GM18502 (cell line): ENCODE data around the gene SLC38A11.
"Not testable (repeated sequence)": the region's sequence is repeated elsewhere in the genome, so short reads cannot be mapped to it uniquely, and the experiment has no call there.

ENCODE experiments used
- ATAC-seq: cut with Tn5 transposase; IDR thresholded peaks from one replicate; pipeline ENCODE4 v1.9.1; 2021; ENCODE audit warnings: mild to moderate bottlenecking; ENCODE audit not compliant: unreplicated experiment, poor library complexity

SLC38A11 gene, protein sequence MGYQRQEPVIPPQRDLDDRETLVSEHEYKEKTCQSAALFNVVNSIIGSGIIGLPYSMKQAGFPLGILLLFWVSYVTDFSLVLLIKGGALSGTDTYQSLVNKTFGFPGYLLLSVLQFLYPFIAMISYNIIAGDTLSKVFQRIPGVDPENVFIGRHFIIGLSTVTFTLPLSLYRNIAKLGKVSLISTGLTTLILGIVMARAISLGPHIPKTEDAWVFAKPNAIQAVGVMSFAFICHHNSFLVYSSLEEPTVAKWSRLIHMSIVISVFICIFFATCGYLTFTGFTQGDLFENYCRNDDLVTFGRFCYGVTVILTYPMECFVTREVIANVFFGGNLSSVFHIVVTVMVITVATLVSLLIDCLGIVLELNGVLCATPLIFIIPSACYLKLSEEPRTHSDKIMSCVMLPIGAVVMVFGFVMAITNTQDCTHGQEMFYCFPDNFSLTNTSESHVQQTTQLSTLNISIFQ

DNA sequence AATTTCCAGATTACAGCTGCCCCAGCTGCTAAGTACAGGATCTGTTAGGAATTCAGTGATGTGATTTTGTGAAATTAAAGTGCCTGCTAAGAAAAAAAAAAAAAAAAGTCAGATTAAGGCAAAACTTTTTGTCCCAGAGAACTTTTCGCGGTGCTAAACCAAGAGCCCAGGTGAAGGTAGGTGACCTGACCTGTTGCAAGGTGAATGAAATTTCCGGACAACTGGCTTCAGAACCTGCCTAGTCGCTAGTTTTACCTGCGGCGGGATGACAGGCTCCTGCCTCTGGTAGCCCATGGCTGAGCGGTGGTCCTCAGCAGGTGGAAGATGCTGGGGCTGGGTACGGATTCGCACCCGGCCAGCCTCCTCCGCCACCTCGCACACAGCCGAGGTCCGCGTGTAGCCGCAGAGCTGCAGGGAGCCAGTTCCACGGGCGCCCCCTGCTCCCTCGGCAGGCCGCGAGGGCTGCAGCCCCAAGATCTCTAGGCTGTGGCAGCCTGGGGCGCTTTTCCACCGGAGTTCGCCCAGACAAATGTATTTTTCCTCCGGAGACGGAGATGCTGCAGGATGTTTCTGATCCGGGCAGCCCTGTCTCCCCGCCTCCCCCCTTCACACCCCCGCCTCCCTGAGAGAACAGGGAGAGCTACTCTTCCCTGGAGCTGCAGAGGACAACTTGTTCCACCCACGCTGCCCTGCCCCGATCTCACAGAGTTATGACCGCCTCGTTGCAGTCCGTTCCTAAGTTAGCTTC, at the start of gene SLC38A11:
Gene SLC38A11, minus strand, starts transcription at position 572 of the 748 bp plus-strand sequence. Its CDS starts 278 bp downstream, at position 294.
- no peak for ATAC-seq

GRCh38 chr2:165003443-165004130, 48.3 kb upstream of the SLC38A11 start:
- no peak for ATAC-seq

DNA sequence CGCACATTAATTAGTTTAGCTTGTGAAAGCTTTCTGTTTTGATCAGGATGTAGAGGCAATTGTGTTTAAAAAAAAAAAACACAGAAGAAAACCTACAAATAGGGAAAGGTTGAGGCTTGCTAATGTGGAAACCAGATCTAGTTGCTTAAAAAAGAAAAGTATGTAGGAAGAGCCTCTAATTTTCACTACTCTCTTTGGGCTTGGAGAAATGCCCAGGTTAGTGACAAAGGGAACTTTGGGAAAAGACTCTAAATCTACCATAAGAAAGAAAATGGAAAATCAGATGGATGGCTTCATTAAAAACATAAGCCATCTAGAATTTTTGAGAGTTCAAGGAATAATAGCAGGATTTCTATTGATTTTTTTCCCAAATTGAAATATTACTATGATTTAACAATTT, 47.3 kb upstream of the SLC38A11 start:
- ATAC-seq = no peak

GRCh38 chr2:164994664-164995299, 39.5 kb upstream of the SLC38A11 start:
- not testable (repeated sequence) for ATAC-seq

- ATAC-seq = no peak
Observed at GRCh38 chr2:164993287-164994016, 38.1 kb upstream of the SLC38A11 start.

- ATAC-seq = peak; percentile 76
Observed at GRCh38 chr2:164992818-164993217, 37.5 kb upstream of the SLC38A11 start.

- peak; percentile 27 for ATAC-seq
Observed at GRCh38 chr2:164992093-164992454, 36.7 kb upstream of the SLC38A11 start.

- peak; percentile 78 for ATAC-seq
Observed at GRCh38 chr2:164991361-164992092, 36.2 kb upstream of the SLC38A11 start.

GRCh38 chr2:164990953-164991352, 35.6 kb upstream of the SLC38A11 start:
- not testable (repeated sequence) for ATAC-seq

DNA sequence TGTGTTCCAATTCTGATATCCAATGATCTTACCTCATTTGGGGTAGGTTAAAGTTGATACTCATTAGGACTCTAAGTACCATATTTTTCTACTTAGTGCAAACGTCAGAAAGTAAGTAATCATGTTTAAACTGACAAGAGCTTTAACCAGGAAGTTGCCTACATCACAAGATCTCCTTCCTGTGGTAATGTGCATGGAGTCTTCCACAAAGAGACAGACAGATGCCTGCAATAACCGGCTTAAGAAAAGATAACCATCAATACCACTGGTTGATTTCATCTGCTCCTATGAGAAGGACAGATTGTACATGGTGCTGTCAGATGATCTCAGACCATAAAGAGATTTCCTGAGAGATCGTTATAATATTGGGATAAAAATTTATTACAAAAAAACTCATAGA, 33.5 kb upstream of the SLC38A11 start:
- not testable (repeated sequence) for ATAC-seq

- not testable (repeated sequence) for ATAC-seq
Observed at GRCh38 chr2:164986027-164986426, 30.7 kb upstream of the SLC38A11 start.

DNA sequence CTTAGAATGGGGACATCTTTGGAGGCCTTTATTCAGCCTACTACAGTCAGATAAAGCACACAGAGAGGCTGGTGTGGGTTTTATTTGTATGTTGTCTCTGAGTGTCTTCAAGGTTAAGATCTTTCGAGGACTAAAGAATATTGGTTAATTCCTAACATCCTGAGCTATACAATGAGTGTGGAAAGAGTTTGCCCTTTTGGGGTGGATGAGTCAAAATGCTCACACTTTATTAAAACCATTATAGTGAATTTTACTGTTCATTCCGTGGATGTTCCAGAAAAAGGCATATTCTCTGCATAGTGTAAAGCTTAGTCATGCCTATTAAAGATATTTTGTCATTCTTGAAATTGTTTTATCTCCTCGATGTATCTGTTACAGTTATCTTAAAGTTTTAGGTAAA, 29.1 kb upstream of the SLC38A11 start:
- no peak for ATAC-seq

DNA sequence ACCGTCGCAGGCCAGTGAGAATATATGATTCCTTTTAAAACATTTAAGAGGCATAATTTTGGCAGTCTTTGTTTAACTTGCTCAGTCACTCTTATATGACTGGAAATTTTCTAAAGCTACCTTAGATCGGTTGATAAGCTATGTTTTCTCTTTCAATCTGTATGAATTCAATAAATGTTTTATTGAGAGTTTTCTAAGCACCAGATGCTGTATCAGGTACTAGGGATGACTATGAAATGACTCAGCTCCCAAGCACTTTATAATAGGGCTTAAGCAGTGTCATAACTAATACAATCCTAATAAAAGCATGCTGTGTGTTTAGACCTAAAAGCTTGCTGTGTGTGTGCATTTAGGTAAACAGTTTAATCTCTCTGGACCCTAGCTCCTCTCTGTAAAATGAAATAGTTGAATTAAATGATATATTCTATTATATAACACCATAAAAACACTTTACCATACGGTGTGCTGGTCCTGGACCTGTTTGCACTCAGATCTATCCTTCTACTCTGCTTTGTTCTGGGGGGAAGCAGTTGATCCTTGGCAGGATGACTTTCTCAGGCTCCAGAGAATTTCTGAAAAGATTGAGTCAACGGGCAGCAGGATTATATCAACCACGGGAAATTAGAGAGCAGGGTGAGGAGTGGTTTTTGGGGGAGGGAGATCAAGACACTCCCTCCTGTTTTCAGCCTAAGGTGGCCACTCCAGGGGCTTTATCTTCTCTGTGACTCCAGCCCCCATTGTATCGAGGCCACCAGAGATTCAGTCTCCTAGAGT, 26.1 kb upstream of the SLC38A11 start:
- no peak for ATAC-seq

DNA sequence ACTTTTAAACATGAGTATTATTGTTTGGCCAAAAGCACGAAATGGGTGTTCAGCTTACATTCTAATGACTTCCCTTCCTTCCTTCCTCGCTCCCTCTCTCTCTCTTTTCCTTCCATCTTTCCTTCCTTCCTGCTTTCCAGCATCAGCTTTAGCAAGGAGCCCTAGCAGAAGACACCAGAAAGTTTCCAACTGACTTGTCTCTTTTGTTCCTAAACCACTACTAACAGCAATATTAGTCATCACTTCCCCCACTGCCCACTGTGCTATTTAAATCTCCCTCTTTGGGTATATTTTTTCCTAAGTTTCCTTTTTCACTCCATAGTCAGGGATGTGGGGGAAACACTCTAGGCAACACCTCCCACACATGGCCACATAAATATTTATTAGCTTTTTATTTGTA, 25.4 kb upstream of the SLC38A11 start:
- ATAC-seq = not testable (repeated sequence)

- no peak for ATAC-seq
Observed at GRCh38 chr2:164979113-164979512, 23.8 kb upstream of the SLC38A11 start.

DNA sequence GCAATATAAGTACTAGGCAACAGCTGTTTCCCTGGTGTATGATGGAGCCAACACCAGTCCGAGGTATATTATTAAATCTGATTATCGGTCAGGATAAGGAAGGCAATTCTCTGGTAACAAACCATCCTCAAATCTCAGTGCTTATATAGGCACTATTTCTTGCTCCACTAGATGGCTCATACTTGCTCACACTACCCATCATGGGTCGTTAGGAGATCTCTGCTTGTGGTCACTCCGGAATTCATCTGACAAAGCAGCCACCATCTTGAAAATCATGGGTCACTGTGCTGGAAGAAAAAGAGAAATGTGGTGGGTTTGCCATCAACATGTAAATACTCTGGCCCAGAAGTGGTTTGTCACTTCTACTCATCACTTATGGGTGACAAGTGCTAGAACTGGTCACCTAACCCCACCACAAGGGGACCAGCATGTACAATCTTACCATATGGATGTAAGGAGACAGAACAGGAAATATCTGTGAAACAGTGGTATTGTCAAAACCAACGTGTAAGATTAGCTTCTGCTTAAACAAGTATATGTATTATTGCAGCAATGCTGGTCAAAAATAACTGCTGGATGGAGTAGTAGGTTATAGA, 21.6 kb upstream of the SLC38A11 start:
- ATAC-seq = not testable (repeated sequence)

DNA sequence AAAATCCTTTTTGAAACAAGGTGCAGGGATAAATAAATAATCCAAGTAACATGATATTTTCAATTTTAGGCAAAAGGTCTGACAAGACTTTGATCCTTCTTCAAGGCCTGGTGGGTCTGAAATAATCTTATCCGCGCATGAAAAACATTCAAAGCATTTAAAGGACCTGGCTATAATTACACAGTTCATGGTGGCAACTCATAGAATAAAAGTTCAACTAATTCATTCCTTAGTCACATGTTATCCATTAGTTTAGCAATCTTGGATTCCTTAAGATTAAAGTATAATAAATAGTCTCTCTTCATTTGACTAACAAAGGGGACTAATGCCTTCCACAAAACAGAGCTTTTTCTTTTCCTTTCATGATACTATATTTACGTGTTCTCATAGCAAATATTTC, 21.0 kb upstream of the SLC38A11 start:
- ATAC-seq = no peak

DNA sequence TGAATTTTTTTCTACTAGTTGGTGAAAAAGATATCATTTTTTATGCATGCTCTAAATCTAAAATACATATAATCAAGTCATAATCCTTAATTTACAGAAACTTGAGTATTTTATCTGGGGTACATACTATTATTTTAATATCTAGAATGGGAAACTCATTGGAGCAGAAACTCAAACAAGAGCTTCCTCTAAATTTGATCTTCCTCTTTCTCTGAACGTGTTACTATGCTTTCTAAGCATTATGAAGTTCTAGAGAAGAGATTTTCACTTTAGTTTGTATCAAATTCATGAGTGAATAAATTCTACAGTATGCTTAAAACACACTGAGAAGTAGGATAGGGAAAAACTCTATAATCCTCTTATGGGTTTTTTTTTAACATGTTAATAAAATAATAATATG, 20.6 kb upstream of the SLC38A11 start:
- no peak for ATAC-seq
